HEK293 (cell line): Measurements from ENCODE around the gene ARSB.

Experiments used
- CTCF ChIA-PET: fragments of 350-600 bp; formaldehyde crosslinking; extraction: SDS; loops from one replicate; lab custom pipeline; 2021; ENCODE audit warnings: antibody characterized with exemption; lab: Yijun Ruan, JAX
- POLR2A ChIA-PET: fragments of 300-600 bp; formaldehyde crosslinking; extraction: SDS; loops from one replicate; lab custom pipeline; 2020; ENCODE audit warnings: antibody characterized with exemption, inconsistent platforms; lab: Yijun Ruan, JAX
- H3K27ac ChIP-seq: fragments of 200-500 bp; sonication (Bioruptor generic); 2 replicates; pipeline ENCODE4 v1.5.1; 2014; ENCODE audit warnings: low read depth, low read length, control low read depth, inconsistent platforms; ENCODE audit errors: extremely low read depth
- H3K36me3 ChIP-seq, 2 experiments: fragments of 200-500 bp in 1 of 2; sonication (Bioruptor generic) in 1 of 2; 1 replicate in 1 of 2; 2 replicates in 1 of 2; pipeline ENCODE4 v1.5.1; 2014 to 2017; ENCODE audit warnings: inconsistent platforms in 2 of 2, low read length in 2 of 2; ENCODE audit not compliant: control insufficient read depth in 2 of 2, insufficient read depth in 1 of 2
- H3K4me1 ChIP-seq: fragments of 200-500 bp; sonication (Bioruptor generic); 2 replicates; pipeline ENCODE4 v1.5.1; 2014; ENCODE audit warnings: mild to moderate bottlenecking, low read length, inconsistent platforms; ENCODE audit not compliant: control insufficient read depth, insufficient read depth
- H3K4me3 ChIP-seq: 2 replicates; pipeline ENCODE4 v1.5.1; 2011; ENCODE audit warnings: low read depth, mild to moderate bottlenecking, control low read depth, low read length, moderate library complexity
- H3K9me3 ChIP-seq: fragments of 200-500 bp; sonication (Bioruptor generic); 2 replicates; pipeline ENCODE4 v1.5.1; 2014; ENCODE audit warnings: low read depth, low read length, inconsistent platforms; ENCODE audit not compliant: control insufficient read depth, insufficient read depth
- EGR2 ChIP-seq: fragments of 450-650 bp; formaldehyde crosslinking; IDR thresholded peaks from 2 replicates; pipeline ENCODE4 v1.5.1; 2016; ENCODE audit warnings: low read depth, missing biosample characterization, missing genetic modification characterization
- ELK4 ChIP-seq: IDR thresholded peaks from 2 replicates; pipeline ENCODE4 v1.6.1; 2011; ENCODE audit warnings: mild to moderate bottlenecking, low read depth, low read length, borderline replicate concordance
- REST ChIP-seq: fragments of 450-650 bp; formaldehyde crosslinking; IDR thresholded peaks from 2 replicates; pipeline ENCODE4 v1.5.1; 2016; ENCODE audit warnings: missing biosample characterization, missing genetic modification characterization
- ZBTB26 ChIP-seq: fragments of 450-650 bp; formaldehyde crosslinking; optimal IDR thresholded peaks from 2 replicates; pipeline ENCODE3; 2016; ENCODE audit warnings: missing biosample characterization, mild to moderate bottlenecking, missing genetic modification characterization
- ZBTB49 ChIP-seq: fragments of 450-650 bp; formaldehyde crosslinking; IDR thresholded peaks from 2 replicates; pipeline ENCODE4 v1.5.1; 2016; ENCODE audit warnings: missing biosample characterization, missing genetic modification characterization, low read depth
- ZNF354C ChIP-seq: fragments of 450-650 bp; formaldehyde crosslinking; IDR thresholded peaks from 2 replicates; pipeline ENCODE4 v1.5.1; 2016; ENCODE audit warnings: missing biosample characterization, missing genetic modification characterization, low read depth, borderline replicate concordance
- ZNF37A ChIP-seq: fragments of 450-650 bp; IDR thresholded peaks from 2 replicates; pipeline ENCODE4 v1.5.1; 2018; ENCODE audit warnings: missing biosample characterization, missing genetic modification characterization
- ZNF449 ChIP-seq: fragments of 450-650 bp; formaldehyde crosslinking; IDR thresholded peaks from 2 replicates; pipeline ENCODE4 v1.5.1; 2017; ENCODE audit warnings: missing biosample characterization, mild to moderate bottlenecking, missing genetic modification characterization, moderate library complexity
- ZNF488 ChIP-seq: fragments of 450-650 bp; formaldehyde crosslinking; IDR thresholded peaks from 2 replicates; pipeline ENCODE4 v1.5.1; 2016; ENCODE audit warnings: missing biosample characterization, missing genetic modification characterization
- ZNF549 ChIP-seq: fragments of 450-650 bp; IDR thresholded peaks from 2 replicates; pipeline ENCODE4 v1.5.1; 2018; ENCODE audit warnings: missing biosample characterization, missing genetic modification characterization, mild to moderate bottlenecking, inconsistent platforms, moderate library complexity
- ZNF585B ChIP-seq: fragments of 450-650 bp; formaldehyde crosslinking; IDR thresholded peaks from 2 replicates; pipeline ENCODE4 v1.5.1; 2016; ENCODE audit warnings: missing biosample characterization, missing genetic modification characterization
- ZNF626 ChIP-seq: fragments of 450-650 bp; sonication (Bioruptor Pico); formaldehyde crosslinking; IDR thresholded peaks from 2 replicates; pipeline ENCODE4 v1.5.1; 2018; ENCODE audit warnings: missing biosample characterization, missing genetic modification characterization, inconsistent platforms
- ZNF704 ChIP-seq: fragments of 450-650 bp; formaldehyde crosslinking; IDR thresholded peaks from 2 replicates; pipeline ENCODE4 v1.5.1; 2016; ENCODE audit warnings: missing biosample characterization, missing genetic modification characterization

The ARSB gene

GRCh38 chr5:78925129-78925876 is 59.8 kb downstream of the ARSB start (continued):
- TF ChIP-seq ZNF704 (tag by site-specific recombination) (no peak), REST (tag by site-specific recombination) (no peak), EGR2 (no peak), ZNF585B (tag by site-specific recombination) (no peak), ZBTB49 (tag by site-specific recombination) (no peak), ZNF549 (tag by site-specific recombination) (no peak), ZNF488 (no peak), ELK4 (no peak)

GRCh38 chr5:78923622-78923970 is 61.5 kb downstream of the ARSB start:
- POLR2A ChIA-PET: no interaction called here
- TF ChIP-seq ZNF37A: no peak
- no peak for TF ChIP-seq ZNF626
- no peak for TF ChIP-seq ZNF354C (tag by site-specific recombination)
- TF ChIP-seq ZBTB26 (tag by site-specific recombination): no peak
- no peak for TF ChIP-seq ZNF449
- TF ChIP-seq, all 188 proteins: peak for 0
- Histone ChIP-seq H3K4me1 (peaks cover 8% of the 10 kb centered on the region; the same call in 1 of the 2 replicates), H3K4me3 (no peak overlapping the region), H3K36me3 (no peaks in the 10 kb centered on the region), H3K9me3 (no peaks in the 10 kb centered on the region), H3K27ac (no peak overlapping the region)
- CTCF ChIA-PET: interaction anchor here (0.7 to 1.8 kb wide), 4 partner anchors 11 to 41 kb away, joined by 3 to 8 read pairs (median 6); no protein-coding TSS in a partner anchor
